GM21447 (cell line): ENCODE data around the gene HMCN1.
"Not testable (repeated sequence)": the region's sequence is repeated elsewhere in the genome, so short reads cannot be mapped to it uniquely, and the experiment has no call there.

Source experiments
- ATAC-seq: cut with Tn5 transposase; IDR thresholded peaks from one replicate; pipeline ENCODE4 v1.9.1; 2021; ENCODE audit not compliant: unreplicated experiment

Gene HMCN1

GRCh38 chr1:185846672-185847444 is 112.7 kb downstream of the HMCN1 start:
- ATAC-seq, result no peak

GRCh38 chr1:185849014-185849413 is 114.8 kb downstream of the HMCN1 start:
- ATAC-seq, result no peak

GRCh38 chr1:185850366-185850765 is 116.2 kb downstream of the HMCN1 start:
- no peak for ATAC-seq

GRCh38 chr1:185853739-185854138 is 119.5 kb downstream of the HMCN1 start:
- ATAC-seq, result no peak

- ATAC-seq, result no peak
These were observed 122.3 kb downstream of the HMCN1 start for GRCh38 chr1:185856482-185856881.

- no peak for ATAC-seq
These were observed 123.3 kb downstream of the HMCN1 start for GRCh38 chr1:185857442-185857841.

- no peak for ATAC-seq
These were observed 126.1 kb downstream of the HMCN1 start for GRCh38 chr1:185860311-185860710.

- no peak for ATAC-seq
These were observed 126.7 kb downstream of the HMCN1 start for GRCh38 chr1:185860859-185861258.

GRCh38 chr1:185861630-185862029 is 127.4 kb downstream of the HMCN1 start:
- no peak for ATAC-seq

GRCh38 chr1:185862235-185862634 is 128.0 kb downstream of the HMCN1 start:
- ATAC-seq, result no peak

- ATAC-seq, result no peak
These were observed 130.1 kb downstream of the HMCN1 start for GRCh38 chr1:185864331-185864730.

- ATAC-seq, result no peak
These were observed 130.8 kb downstream of the HMCN1 start for GRCh38 chr1:185864889-185865517.

- ATAC-seq, result no peak
These were observed 135.4 kb downstream of the HMCN1 start for GRCh38 chr1:185869590-185869989.

- no peak for ATAC-seq
These were observed 137.5 kb downstream of the HMCN1 start for GRCh38 chr1:185871627-185872150.

GRCh38 chr1:185874246-185874645 is 140.1 kb downstream of the HMCN1 start:
- no peak for ATAC-seq

GRCh38 chr1:185880330-185880729 is 146.1 kb downstream of the HMCN1 start:
- ATAC-seq, result no peak

GRCh38 chr1:185880779-185881333 is 146.7 kb downstream of the HMCN1 start:
- no peak for ATAC-seq

GRCh38 chr1:185886046-185886445 is 151.9 kb downstream of the HMCN1 start:
- no peak for ATAC-seq

- no peak for ATAC-seq
These were observed 152.5 kb downstream of the HMCN1 start for GRCh38 chr1:185886671-185887070.

- ATAC-seq, result not testable (repeated sequence)
These were observed 158.7 kb downstream of the HMCN1 start for GRCh38 chr1:185892831-185893403.

- ATAC-seq, result no peak
These were observed 160.6 kb downstream of the HMCN1 start for GRCh38 chr1:185894791-185895190.
